OCI-LY7 (cell line): ENCODE data around the gene IL2RA.

Experiments
- CTCF ChIP-seq: fragments of 200-600 bp; sonication (generic); conservative IDR thresholded peaks from 2 replicates; pipeline ENCODE4 v1.5.1; 2014; ENCODE audit warnings: mild to moderate bottlenecking, antibody characterized with exemption, low read length, moderate library complexity, mixed read lengths
- EZH2phosphoT487 ChIP-seq: fragments of 200-600 bp; sonication (generic); IDR thresholded peaks from 2 replicates; pipeline ENCODE4 v1.6.1; 2018; ENCODE audit warnings: low read depth, borderline replicate concordance, mild to moderate bottlenecking, mixed run types, antibody characterized with exemption, low read length, moderate library complexity, mixed read lengths

- TF ChIP-seq CTCF (no peak), EZH2phosphoT487 (no peak)
Measured at GRCh38 chr10:5968681-5969453, 93.3 kb downstream of the IL2RA start.
